DMS 273 treated with DMSO at 0.1 percent for 48 hours (cell line): Measurements from ENCODE around the gene SARDH.

Experiments used
- DNase-seq: peaks from one replicate; lab custom pipeline; 2025; lab: John Stamatoyannopoulos, UW

Gene SARDH

DNA sequence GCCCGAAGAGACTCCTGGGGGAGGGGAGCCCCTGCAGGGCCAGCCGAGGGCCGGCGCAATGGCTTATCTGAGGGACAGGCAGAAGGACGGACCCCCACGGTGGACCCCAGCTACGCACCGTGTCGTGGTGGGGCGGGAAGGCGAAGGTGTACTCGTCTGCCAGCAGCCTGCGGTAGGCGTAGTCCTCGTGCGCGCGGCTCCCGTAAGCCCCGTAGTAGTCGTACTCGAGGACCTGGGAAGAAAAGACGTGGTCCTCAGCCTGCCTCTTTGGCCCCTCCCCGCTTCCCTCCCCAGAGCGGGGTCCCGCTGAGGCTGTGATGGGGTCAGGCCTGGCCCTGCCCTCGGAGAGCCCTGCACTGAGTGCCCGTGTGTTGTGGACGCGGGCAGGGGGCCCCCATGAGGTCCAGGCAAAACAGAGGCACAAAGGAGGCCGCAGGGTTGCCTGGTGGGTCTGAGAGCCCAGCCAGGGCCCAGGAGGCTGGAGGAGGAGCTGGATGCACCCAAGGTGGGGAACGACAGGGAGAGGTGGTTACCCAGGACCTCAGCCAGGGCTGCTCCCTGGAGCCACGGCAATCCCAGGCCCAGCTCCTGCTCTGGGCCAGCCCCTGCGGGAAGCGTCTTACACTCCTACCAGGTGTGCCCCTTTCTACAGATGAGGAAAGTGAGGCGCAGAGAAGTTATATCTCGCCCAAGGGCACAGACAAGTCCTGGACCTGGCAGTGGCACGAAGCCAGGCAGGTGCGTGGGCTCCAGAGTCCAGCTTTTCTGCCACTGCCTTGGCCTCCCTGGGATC, 35.2 kb downstream of the SARDH start:
- DNase-seq = no peak

DNA sequence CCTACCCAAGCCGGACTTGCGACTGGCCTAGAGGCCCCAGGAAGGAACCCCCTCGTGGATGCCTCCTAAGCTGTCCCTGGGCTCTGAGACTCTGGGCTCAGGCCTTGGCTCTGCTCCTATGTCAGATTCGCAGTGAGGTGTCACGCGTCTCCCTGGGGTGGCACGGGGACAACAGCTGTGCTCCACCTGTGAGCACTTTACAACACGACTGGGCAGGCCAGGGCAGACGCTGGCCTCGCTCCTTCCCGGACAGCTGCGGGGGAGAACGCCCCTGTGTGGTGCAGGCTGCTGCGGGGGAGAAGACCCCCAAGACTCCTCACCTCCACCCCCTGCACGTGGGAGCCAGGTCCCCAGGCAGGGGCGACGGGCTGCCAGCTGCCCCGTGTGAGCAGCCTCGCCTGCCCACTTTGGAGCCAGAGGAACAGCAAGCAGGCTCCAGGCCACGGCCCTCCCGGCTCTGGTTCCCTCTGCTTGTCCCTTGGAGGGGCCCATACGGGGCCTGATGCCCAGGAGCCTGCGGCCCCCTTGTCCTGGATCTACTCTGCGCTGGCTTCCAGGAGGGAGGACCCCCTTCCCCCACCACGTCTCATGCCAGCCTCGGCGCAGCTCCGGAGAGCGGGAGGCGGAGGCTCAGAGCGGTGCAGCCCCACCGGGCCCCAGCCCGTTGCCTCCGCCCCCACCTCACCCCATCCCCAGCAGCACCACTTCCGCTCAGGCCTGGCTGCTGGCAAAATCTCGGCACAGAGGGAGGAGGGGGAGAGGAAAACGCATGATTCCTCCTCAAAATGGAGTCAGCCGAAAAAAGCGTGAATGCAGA, 36.0 kb downstream of the SARDH start:
- DNase-seq = no peak

DNA sequence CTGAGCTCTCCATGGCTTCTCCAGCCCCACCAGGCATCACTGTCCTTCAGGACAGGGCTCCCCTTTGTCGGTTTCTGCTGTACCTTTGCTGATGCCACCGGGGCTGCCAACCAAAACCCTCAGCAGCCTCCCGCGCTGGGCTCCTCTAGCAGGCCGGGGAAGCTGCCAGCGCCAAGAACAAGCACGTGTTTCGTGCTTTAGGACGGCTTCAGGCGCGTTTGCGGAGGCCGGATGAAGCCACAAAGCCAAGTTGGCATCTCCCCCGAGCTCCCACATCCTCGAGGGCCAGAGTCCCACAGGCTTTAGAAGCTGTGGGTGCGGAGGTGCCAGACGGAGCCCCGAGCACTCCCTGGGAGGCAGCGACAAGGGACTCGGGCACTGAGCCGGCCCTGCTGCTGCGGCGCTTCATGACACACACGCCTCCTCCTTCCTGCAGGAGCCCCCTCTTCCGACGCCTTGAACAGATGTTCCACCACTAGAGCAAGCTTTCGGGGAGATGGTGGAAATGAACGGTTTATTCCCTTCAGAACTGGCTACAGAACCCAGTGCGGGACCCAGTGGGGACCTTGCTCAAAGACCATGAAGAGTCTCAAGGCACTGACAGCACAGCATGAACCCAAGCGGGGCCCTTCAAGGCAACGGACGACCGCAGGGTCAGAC, 36.7 kb downstream of the SARDH start:
- DNase-seq = no peak

DNA sequence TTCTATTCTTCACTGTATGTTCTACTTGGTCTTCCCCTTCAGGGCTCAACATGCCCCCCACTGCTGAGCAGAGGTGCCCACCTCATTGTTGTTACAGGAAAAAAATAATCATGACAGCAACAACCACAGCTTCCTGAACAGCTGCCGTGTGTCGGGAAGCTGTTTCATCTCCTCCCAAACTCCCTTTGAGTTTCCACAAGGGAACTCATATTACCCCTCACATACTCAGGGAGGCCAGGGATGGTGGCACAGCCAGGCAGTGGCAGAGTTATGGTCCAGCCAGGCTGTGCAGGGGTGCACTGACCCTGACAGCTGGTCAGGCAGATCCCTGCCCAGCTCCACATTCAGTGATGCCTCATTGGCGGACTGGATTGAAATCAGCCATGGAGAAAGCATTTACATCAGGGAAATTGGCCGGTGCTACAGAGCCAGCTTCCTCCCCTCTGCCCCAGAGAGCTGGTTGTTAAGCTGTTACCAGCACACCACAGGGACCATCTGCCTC, 37.3 kb downstream of the SARDH start:
- no peak for DNase-seq

DNA sequence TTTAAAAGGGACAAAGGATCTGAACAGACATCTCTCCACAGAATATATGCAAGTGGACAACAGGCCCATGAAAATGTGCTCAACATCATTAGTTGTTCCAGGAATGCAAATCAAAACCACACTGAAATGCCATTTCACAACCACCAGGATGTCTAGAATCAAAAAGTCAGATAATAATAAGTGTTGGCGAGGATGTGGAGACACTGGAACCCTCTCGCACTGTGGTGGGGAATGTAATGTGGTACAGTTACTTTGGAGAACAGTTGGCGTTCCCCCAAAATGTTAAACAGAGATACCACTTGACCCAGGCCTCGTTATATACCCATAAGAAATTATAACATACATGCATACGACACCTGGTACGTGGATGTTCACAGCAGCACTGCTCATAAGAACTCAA, 38.6 kb downstream of the SARDH start:
- no peak for DNase-seq

DNA sequence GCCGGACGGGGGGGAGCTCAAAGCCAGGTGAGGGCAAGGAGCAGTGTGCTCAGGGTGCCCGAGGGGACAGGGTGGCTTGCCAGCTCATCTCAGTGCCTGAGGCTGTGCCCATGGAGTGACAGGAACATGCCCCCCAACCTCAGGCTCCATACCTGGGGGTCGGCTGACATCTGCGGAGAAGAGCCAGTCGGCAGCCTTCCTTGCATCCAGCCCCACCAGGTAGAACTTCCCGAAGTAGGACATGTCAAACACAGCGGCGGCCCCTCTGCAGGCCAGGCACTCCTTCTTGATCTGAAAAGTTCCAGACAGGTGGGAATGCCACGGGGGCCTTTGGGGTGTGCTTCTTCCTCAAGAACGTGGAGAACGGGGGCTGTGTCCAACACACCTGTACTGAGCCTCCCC, 42.1 kb downstream of the SARDH start:
- no peak for DNase-seq

DNA sequence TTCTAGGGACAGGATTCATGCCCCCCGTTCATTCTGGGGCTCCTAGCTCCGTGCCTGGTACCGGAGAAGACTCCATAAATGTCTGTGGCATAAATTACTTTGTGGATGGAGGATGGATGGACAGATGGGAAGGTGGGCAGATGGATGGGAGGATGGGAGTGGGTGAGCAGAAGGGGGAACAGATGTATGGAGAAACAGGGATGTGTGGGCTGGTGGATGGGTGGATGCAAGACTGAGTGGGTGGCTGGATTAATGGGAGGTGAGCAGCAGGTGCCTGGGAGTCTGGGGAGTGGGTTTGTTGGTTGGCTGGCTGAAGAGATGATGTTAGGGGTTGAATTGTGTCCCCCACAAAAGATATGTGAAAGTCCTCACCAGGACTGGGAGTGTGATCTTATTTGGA, 43.5 kb downstream of the SARDH start:
- DNase-seq = peak; percentile 28

DNA sequence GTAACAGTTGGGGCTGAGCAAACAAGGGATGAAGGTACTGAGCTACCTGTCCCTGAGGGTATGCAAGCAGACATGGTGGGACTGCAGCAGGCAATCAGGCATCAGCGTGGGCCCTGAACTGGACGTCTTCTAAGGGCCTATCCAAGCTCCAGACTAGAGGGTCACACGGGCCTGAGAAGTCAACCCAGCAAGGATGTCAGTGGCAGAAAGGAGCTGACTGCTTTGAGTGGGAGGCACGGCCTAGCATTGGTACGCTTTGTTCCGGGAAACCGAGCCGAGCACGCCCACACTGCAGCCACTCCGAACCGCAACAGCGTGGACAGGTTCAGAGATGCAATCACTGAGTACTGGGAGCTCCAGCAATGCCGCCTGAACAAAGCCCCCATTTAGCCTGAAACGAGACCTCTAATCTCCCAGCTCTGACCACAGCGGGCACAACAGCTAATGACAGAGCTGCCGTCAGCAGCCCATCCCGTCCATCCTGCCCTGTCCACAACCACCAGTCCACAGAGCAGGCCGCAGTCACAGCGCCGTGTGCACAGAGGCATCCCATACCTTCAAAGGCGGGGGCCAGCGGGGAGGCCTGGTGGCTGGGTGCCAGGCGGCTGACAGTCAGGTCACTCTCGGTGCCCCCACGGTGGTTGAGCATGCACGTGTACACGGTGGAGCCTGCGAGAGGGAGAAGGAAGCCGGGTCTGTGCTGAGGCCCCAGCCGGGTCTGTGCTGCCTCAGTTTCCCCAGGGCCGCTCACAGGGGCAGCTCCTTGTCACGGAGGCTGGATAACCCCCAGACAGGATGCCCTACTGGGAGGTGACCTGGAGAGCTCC, 44.2 kb downstream of the SARDH start:
- DNase-seq = no peak

DNA sequence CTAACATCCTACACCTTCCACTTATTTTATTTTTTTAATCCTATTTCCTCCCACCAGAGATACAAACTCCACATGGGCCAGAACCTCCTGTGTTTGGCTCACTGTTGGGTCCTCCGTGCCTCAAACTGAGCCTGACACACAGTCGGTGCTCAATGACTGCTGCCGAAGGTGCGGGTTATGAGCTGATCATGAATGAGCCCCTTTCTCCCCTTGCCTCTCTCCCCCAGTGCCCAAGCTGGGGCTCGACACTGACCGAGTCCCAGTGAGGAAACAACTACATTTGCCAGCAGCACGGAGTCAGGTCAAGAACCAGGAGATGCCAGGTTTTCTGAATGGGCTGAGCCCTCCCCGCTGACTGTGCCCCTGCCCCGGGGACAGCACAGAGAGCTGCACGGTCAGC, 45.0 kb downstream of the SARDH start:
- DNase-seq = no peak

DNA sequence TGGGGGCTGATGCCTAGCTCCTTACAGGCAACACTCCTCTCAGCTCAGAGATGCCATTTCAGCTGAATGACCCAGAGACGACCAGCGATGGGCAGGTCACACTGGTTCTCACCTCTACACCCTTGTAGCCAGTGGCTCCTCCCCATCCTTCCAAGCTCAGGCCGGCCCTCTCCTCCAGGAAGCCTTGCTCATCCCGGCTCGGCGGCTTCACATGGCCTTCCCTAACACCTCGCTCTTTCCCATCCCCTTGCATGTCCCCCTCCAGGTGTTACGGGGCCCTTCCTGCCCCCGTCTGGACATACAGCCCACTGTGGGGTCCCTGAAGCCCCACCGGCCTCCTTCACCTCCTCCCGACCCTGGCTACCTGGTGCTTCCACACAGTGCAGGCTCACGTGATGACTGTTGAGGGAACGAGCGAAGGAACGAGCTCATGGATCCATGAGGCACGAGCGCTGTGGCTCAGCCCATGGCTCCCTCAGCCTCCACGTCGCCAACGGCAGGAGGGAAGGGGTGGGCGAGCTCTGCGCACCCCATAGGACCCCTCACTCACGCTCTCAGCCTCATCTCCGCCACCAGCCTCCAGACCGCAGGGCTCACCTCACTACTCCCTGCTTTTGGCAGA, 45.7 kb downstream of the SARDH start:
- DNase-seq = no peak

DNA sequence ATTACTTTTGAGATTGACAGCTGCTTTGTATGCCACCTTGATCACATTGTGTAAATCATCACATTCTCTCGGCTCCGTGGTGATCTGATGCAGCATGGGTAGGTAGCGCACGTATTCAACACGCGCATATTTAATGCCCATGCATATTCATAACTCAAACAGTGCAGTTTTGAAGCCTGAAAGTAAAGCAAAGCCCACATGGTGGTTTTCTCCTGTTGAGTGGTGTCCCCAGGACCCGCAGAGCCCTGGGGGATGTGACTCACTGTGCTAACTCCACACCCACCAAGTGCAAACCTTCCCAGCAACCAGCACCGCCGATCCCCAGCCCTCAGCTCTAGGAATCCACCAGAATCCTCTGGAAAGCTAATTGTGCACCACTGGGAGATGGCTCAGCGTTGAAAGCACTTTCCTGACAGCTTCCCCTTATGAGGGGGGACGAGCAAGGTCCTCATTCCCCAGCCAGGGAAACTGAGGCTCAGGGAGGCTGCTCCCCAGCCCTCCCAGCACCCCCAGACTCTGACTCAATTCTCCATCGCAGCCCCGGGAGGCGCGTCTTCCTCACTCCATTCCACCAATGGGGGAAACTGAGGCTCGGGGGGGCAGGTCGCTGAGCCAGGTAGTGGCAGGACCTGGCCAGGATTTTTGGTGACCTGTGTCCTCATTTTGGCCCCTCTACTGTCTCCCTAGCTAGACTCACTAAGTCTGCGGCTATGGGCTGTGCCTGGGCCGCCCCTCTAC, 46.4 kb downstream of the SARDH start:
- no peak for DNase-seq

DNA sequence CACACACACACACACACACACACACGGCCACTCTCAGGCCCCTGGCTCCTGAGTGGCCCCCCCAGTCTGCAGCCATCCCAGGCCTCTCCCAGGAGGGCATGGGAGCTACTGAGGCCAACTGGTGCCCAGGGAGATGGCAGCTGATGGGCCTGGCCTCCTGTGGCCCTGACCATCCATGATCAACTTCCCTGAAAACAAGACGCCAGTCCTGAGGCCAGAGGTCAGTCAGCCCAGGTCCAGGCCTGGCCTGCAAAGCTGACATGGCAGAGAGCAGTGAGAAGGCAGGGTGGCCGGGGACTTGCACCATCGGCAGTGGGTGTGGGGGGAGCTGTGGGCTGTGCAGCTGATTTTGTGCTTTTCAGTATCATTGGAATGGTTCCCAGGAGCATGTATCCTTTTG, 47.0 kb downstream of the SARDH start:
- no peak for DNase-seq

DNA sequence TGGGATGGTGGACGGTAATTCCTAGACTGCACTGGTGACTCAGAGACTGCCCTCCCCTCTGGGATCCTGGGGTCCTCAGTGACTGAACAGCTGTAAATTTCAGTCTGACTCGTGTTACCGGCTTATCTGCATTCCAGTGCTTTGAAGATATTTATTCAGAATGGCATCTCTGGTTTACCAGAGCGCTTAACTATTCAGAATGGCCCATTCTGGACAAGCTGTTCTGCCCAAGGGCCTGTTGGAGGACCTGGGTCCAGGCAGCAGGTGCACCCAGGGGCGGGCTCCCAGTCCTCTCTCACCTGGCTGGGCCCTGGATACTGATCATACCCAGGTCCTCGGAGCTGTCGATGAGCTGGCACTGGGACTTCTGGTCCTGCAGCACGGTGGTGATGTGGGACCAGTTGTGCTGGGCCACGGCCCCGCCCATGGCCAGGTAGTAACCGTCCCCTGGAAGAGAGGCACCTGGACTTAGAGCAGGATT, 48.0 kb downstream of the SARDH start:
- no peak for DNase-seq

DNA sequence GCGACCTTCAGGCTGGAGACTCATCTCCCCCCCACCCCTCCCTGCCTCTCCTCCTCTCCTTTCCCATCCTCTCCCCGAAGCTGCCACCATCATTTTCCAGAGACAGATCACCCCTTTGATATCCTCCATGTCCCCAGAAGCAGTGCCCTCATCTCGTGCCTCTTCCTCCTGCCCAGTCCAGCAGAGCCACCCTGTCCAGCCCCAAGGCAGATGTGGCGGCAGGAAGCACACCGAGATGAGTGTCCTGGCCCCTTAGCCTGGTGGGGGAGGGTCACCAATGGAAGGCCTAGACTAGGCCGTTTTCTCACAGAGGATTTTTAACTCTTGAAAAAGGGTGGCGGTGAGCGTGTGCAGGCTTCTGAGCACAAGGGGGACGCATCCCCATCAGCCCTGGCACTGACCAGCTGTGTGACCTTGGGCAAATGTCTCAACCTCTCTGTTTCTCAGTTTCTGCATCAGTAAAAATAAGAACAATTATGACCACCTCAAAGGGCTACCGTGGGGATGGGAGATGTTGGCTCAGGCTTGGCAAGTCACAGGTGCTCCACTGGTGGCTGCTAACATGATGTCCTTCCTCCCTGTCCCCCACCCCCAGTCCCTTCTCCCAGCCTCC, 48.9 kb downstream of the SARDH start:
- DNase-seq = no peak

DNA sequence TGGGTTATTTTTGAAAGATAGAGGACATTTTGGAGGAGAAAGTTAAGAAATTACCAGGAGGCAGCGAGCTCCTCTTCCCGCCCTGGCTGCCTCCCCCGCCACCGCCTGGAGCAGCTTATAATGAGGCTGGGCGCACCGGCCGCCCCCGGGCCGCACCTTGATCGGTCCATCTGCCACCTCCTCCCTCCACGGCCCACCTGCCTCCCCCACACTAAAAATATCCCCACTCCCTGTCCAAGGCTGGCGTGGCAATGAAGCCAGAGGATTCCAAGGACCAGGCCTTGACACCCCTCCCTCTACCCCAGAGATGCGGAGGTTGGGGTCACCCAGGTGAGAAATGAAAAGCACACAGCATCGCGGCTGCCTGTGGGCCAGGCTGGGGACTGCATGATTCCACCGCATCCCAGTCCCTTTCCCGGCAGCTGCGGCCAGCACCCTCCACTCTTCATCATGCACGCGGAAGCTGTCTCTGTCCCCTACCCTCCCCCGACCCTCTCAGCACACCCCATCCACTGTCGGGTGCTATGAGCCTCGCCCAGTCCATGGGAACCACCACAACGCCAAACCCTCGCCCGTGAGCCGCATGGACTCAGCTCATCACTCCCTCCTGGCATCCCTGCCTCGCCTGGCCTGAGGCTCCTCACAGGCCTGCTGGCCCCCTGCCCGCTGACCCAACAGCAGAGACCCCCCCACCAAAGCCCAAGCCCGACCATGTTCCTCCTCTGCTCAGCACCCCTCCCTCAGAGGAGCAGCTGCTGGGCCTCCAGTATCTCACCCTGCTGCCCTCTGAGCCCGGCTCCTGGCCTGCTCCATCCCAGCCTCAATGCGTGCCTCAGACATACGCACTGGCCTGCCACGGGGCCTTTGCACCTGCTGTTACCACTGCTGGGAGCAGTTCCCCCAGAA, 50.0 kb downstream of the SARDH start:
- no peak for DNase-seq

DNA sequence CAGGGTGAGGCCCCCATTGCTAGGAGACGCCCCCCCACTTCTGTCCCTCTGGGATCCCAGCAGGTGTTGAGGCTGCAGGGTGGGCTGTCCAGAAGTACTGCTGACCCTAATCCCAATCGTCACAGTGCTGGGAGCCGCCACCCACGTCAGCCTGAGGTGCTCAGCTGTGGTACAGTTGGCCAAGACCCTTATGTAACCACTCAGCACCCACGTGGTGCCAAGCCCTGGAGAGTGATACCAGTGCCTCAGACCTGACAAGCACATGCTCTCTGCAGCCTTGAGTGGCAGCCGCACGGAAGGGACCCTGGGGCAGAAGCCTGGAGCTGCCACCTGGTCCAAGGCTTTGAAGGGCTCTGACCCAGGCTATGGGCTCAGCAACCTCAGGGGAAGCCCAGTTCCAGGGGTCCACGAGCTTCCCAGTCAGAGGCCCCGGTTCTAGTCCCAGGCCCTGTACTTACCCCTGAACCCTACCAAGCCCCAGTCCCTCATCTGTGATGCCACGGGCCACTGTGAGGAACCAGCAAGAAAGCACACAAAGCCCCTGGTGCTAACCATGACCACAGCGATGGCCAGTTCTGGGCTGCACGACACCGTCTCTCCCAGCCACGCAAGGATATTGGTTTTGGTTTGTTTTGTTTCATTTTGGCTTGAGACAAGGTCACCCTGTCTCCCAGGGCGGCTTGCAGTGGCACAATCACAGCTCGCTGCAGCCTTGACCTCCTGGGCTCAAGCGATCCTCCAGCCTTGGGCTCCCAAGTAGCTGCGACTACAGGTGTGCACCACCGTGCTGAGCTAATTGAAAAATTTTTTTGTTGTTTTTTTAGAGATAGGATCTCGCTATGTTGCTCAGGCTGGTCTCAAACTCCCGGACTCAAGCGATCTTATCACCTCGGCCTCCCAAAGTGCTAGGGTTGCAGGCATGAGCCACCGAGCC, 51.2 kb downstream of the SARDH start:
- DNase-seq = no peak

DNA sequence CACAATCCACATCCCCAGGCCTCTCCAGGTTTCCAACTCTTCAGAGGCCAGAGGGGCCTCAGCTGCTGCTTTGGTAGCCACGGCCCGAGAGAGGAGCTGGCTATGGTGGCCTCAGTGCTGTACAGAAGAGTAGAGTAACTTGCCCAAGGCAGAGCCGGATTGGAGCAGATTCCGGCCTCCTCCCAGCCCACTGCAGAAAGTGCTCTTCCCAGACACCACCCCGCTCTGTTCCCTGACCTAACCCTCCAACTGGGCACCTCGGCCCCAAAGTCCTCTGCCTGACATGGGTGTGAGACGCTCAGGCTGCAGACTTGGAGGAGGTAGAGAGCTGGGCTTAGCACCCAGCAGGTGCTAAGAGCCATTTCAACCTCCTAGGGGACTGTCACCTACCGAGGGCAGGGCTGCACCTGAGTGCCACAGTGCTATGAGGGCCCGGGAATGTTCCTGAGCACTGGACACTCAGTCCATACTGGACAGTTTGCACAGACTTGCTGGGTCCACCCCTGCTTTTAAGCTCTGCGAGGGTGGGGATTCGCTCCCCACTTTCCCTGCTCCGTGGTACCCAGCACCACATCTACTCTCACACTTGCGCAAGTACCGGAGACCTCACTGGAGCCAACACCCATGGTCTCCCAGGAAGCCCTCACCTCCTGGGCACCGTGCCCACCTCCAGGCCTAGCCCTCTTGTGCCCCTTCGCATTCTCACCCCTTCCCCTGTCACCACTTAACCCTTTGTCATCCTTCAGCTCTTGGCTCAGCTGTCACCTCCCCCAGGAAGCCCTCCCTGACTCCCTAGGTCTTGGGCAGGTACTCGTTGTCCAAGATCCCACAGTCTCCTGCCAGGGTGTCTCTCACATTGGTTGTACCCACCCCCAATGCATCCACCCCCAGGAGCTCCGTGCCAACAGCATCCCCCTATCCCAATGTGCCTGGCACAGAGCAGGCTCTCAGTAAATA, 52.2 kb downstream of the SARDH start:
- no peak for DNase-seq
